Activated T-cell treated with anti-CD3 and anti-CD28 coated beads, Interleukin-2, amount 50 U/mL, for 4 hours (primary cell): ENCODE measurements around the gene PNPLA3. TPM values are rescaled to one million over a fixed set of nuclear protein-coding genes. Genes with fewer than 3 reads are reported as not detected.

Experiments
- ATAC-seq, 2 donors: fragments of 200-7000 bp; cut with Tn5 transposase; one replicate each; pipeline ENCODE4 v1.10.0; 2021
- DNase-seq: peaks from one replicate; pipeline ENCODE4 v3.0.0-alpha.2; 2020
- H3K27me3 Mint-ChIP-seq: one replicate; pipeline ENCODE4 v1.8.0; 2021; ENCODE audit warnings: low read depth, mixed read lengths
- H3K36me3 Mint-ChIP-seq: one replicate; pipeline ENCODE4 v1.8.0; 2022; ENCODE audit warnings: mixed read lengths; ENCODE audit not compliant: insufficient read depth
- H3K4me1 Mint-ChIP-seq: one replicate; pipeline ENCODE4 v1.8.0; 2021; ENCODE audit warnings: low read depth, mixed read lengths
- H3K4me3 Mint-ChIP-seq: one replicate; pipeline ENCODE4 v1.8.0; 2021; ENCODE audit warnings: mild to moderate bottlenecking, moderate library complexity, mixed read lengths
- H3K9me3 Mint-ChIP-seq: one replicate; pipeline ENCODE4 v1.8.0; 2021; ENCODE audit warnings: mixed read lengths
- total RNA-seq, 3 donors: library from RNA; stranded (reverse); gene quantifications; one replicate each; pipeline ENCODE4 v1.2.1, GENCODE V29; 2021

PNPLA3 gene
- total RNA-seq, 3 donors from 2014 or later: 0.30 TPM; not detected in 2

DNA sequence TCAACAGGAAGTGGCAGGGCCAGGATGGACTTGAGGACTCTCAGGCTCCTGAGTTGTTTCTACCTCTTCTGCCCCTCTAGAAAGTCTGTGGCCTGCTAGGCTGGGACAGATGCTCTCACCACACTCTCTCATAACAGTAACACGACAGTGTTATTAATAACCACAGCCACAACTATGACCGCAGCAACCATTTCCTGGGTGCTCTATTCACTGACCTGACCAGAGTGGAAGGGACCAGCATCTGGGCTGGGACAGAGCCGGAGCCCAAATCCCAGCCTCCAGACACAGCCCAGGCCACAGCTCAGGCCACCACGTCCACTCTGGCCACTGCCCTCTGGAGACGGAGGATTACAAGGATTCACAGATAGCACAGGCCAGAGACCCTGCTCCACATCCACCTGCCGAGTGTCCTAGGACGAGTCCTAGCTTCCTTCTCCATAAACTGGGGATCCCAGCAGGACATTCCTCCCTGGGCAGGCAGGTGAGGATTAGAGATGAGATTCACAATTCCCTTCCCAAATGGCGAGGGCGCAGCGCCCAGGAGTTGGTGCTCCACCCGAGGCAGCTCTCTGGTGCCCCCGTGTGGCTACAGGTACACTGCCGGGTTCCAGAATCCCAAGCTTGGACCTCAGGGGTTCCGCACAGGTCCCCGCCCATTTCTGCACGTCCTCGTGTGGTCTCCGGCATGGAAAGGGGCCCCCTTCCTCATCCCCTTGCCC lies 38.8 kb upstream of the PNPLA3 start:
- Mint-ChIP-seq H3K4me1 (peaks cover 2% of the 10 kb centered on the region), H3K9me3 (no peaks in the 10 kb centered on the region), H3K36me3 (no peaks in the 10 kb centered on the region), H3K4me3 (no peak overlapping the region), H3K27me3 (peaks cover 44% of the 10 kb centered on the region)
- no peak for ATAC-seq
- peak; percentile 32 for DNase-seq

DNA sequence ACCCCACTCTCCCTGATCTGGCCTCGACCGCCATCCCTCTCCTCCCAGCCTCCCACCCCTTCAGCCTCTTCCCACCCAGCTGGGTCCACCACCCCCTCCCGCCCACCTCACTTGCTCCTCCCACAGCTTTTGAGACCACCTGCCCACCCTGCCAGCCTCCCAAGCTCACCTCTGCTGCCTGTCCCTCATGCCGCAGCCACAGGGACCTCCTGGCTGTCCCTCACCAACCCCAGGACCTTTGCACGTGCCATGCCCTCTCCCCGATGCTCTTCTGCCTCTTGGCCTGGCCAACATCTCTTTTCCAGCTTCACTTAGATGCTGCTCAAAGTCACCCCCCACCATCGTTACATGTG lies 38.3 kb upstream of the PNPLA3 start:
- no peak for DNase-seq
- H3K27me3 Mint-ChIP-seq: peaks cover 48% of the 10 kb centered on the region
- no peaks in the 10 kb centered on the region for H3K36me3 Mint-ChIP-seq
- H3K9me3 Mint-ChIP-seq: no peaks in the 10 kb centered on the region
- H3K4me1 Mint-ChIP-seq: peaks cover 2% of the 10 kb centered on the region
- no peak for ATAC-seq
- H3K4me3 Mint-ChIP-seq: no peak overlapping the region

DNA sequence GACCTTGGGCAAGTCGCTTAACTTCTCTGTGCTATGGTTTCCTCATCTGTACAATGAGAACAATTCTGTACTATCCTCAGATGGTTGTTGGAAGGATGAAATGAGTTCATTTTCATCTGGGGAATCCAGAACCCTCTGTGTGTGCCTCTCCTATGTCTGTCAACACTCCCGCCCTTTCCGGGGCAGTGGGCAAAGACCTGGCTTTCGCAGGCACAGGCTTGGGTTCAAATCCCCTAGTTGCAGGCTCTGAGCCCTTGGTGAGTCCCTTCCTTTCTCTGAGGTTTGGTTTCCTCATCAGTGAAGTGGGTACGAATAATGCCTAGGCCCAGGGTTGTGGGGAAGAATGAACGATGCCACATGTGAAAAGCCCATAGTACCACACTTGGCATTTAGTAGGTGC lies 37.8 kb upstream of the PNPLA3 start:
- DNase-seq (no peak), ATAC-seq (no peak)
- H3K27me3 Mint-ChIP-seq: peaks cover 49% of the 10 kb centered on the region
- no peaks in the 10 kb centered on the region for H3K36me3 Mint-ChIP-seq
- peaks cover 2% of the 10 kb centered on the region for H3K4me1 Mint-ChIP-seq
- no peak overlapping the region for H3K4me3 Mint-ChIP-seq
- no peaks in the 10 kb centered on the region for H3K9me3 Mint-ChIP-seq

DNA sequence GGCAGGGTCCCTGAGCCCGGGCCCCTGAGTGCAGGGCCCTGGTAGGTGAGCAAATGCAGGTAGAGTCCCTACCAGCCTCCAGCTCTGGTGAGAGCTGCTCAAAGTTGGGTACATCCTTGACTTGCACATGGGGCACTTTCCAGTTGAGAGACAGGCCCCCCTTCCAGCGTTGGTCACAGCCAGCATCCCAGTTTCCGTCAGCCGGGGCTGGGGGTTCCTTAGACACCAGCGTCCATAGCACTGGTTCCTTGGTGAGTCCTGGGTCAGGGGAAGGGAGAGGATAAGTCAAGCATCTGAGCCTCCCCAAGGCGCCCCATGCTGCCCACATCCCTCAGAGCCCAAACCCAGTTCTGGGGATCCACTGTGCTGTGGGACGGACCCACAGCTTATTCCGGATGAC lies 37.4 kb upstream of the PNPLA3 start:
- no peaks in the 10 kb centered on the region for H3K9me3 Mint-ChIP-seq
- no peaks in the 10 kb centered on the region for H3K36me3 Mint-ChIP-seq
- ATAC-seq (no peak), DNase-seq (no peak)
- H3K4me3 Mint-ChIP-seq: no peak overlapping the region
- peaks cover 2% of the 10 kb centered on the region for H3K4me1 Mint-ChIP-seq
- peaks cover 49% of the 10 kb centered on the region for H3K27me3 Mint-ChIP-seq

DNA sequence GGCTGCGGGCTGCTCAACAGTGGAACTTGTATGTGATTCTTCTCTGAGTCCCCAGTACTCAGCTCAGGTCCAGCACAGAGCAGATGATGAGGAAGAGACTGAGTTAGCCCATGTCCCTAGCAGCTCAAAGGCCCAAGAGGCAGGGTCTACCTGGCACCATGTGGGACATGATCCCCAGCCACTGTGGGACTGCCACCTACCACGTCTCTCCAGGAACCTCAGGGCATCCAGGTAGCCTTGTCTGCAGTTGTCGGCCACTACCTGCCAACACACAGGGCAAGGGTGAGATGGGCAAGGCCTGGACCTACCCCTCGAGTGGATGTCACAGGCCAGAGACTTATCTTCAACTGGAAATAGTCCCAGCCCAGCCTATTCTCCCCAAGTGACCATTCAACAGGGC lies 36.2 kb upstream of the PNPLA3 start:
- Mint-ChIP-seq H3K27me3 (peaks cover 57% of the 10 kb centered on the region), H3K4me1 (peaks cover 2% of the 10 kb centered on the region), H3K9me3 (no peaks in the 10 kb centered on the region), H3K4me3 (no peak overlapping the region), H3K36me3 (no peaks in the 10 kb centered on the region)
- DNase-seq (no peak), ATAC-seq (no peak)

GRCh38 chr22:43888740-43889139 lies 34.9 kb upstream of the PNPLA3 start:
- DNase-seq (no peak), ATAC-seq (no peak)
- H3K4me3 Mint-ChIP-seq: no peak overlapping the region
- no peaks in the 10 kb centered on the region for H3K9me3 Mint-ChIP-seq
- no peaks in the 10 kb centered on the region for H3K36me3 Mint-ChIP-seq
- peaks cover 63% of the 10 kb centered on the region for H3K27me3 Mint-ChIP-seq
- peaks cover 2% of the 10 kb centered on the region for H3K4me1 Mint-ChIP-seq

DNA sequence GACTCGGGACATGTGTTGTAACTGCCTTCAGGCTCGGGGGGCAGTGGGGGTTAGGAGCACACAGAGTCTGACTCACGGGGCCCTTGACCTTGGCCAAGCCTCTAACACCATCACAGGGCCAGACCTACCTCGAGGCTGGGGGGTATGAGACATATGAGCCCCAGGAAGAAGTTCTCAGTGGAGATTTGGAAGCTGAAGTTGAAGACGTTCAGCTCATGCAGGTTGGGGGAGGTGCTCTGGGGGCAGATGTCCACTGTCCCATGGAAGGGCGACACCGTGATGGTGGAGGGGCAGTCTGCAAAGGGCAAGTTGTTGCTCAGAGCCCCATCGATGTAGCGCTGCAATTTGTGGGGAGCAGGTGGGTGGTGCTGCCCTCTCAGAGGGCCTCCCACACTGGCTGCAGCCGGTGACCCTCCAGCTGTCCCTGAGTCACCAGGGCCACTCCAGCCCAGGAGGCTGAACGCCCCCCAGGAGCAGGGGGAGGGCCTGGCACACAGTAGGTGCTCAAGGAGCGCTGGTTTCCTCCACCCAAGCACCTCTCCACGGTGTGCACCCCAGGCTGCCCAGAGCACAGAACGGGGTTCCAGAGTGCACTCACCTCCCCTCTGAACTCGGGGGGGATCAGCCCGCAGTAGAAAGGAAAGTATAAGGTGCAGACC lies 34.3 kb upstream of the PNPLA3 start:
- ATAC-seq: no peak
- DNase-seq: no peak
- Mint-ChIP-seq H3K4me3 (no peak overlapping the region), H3K27me3 (peaks cover 66% of the 10 kb centered on the region), H3K9me3 (no peaks in the 10 kb centered on the region), H3K4me1 (peaks cover 2% of the 10 kb centered on the region), H3K36me3 (no peaks in the 10 kb centered on the region)

DNA sequence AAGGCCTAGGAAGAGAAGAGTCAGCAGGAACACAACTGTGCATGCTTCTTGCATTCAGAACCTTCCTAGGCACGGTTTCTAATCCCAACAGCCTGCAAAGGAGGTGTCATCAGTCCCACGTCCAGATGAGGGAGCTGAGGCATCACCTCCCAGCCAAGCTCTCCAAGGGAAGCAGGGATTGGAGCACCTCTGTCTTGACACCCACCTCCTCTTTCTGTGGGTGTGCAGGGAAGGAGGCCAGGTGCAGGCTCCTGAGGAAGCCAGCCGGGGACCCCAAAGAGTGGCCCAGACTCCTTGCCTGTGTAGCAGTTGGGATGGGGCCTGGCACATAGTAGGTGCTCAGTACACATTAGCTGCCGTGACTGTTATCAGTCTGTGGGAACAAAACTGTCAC lies 33.7 kb upstream of the PNPLA3 start:
- Mint-ChIP-seq H3K9me3 (no peaks in the 10 kb centered on the region), H3K36me3 (no peaks in the 10 kb centered on the region), H3K4me3 (no peak overlapping the region), H3K4me1 (no peaks in the 10 kb centered on the region), H3K27me3 (peaks cover 64% of the 10 kb centered on the region)
- ATAC-seq (no peak), DNase-seq (no peak)

DNA sequence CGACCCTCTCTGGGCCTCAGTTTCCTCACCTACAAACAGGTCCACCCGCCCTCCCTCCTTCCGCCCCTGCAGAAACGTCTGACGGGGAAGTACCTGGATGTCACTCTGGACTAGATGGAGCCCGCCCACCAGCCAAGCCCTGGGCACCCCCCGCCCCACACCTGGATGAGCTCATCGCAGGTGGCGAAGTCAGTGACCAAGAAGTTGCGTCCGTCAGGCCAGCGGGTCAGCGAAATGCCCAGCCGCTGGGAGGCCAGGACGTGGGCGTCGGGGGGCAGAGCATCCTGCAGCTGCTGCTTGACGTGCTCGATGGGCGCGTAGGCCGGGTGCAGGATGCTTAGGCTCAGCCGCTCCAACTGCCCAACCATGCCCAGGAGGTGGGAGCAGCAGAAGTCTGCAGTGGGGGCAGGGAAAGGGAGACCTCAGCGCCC lies 32.7 kb upstream of the PNPLA3 start:
- H3K27me3 Mint-ChIP-seq: peaks cover 61% of the 10 kb centered on the region
- H3K9me3 Mint-ChIP-seq: no peaks in the 10 kb centered on the region
- no peak for DNase-seq
- H3K4me3 Mint-ChIP-seq: no peak overlapping the region
- no peaks in the 10 kb centered on the region for H3K4me1 Mint-ChIP-seq
- H3K36me3 Mint-ChIP-seq: no peaks in the 10 kb centered on the region
- ATAC-seq: no peak

DNA sequence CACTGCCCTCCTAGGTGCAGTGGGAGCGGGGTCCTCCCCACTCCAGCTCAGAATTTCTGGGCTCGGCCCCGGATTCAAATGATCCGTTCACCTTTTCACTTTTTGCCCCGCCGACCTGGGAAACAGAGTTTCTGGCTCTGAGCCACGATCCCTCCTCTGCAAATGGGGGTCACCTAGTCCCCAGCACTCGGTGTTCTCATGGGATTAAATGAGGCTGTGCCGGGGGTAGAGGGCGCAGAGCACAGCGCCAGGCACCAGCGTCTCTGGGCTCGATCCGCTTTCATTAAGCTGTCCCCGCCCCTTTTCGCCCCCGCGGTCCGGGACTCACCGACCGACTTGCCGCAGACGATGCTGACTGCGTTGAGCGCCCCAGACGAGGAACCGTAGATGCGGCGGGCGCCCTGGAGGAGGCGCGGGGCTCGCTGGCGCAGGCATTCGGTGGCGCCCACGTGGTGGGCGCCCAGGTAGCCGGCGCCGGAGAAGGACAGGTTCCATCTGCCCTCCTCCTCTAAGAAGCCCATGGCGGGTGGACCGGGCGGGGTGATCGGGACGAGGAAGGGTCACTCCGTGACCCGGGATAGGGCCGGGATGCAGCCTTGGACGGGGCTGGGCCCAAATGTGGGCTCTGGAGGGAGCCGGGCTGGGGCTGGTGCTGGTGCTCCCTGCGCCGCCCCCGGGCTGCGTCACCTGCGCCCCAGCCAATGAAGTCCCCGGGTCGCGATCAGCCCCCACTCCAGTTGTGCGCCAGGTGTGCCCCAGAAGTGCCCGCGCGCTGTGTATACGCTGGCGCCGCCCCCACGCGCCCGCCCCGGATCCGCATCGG lies 32.0 kb upstream of the PNPLA3 start, which contains the start of gene PNPLA5:
PNPLA5 (minus strand) TSS at position 654 of the 823 bp plus-strand sequence; CDS start at position 521, 133 bp downstream.
- H3K36me3 Mint-ChIP-seq: no peaks in the 10 kb centered on the region
- no peaks in the 10 kb centered on the region for H3K4me1 Mint-ChIP-seq
- peaks cover 61% of the 10 kb centered on the region for H3K27me3 Mint-ChIP-seq
- ATAC-seq (peak; percentile 54 to 58), DNase-seq (no peak)
- H3K9me3 Mint-ChIP-seq: no peaks in the 10 kb centered on the region
- no peak within 1 kb of the TSS for H3K4me3 Mint-ChIP-seq

- no peak overlapping the region for H3K4me3 Mint-ChIP-seq
- no peaks in the 10 kb centered on the region for H3K4me1 Mint-ChIP-seq
- H3K27me3 Mint-ChIP-seq: peaks cover 55% of the 10 kb centered on the region
- no peak for ATAC-seq
- H3K36me3 Mint-ChIP-seq: no peaks in the 10 kb centered on the region
- no peak for DNase-seq
- no peaks in the 10 kb centered on the region for H3K9me3 Mint-ChIP-seq
Observed at GRCh38 chr22:43892183-43892894, 31.3 kb upstream of the PNPLA3 start.

GRCh38 chr22:43893266-43893665 lies 30.3 kb upstream of the PNPLA3 start:
- no peak for DNase-seq
- no peak for ATAC-seq
- Mint-ChIP-seq H3K4me1 (no peaks in the 10 kb centered on the region), H3K9me3 (no peaks in the 10 kb centered on the region), H3K27me3 (peaks cover 52% of the 10 kb centered on the region), H3K36me3 (no peaks in the 10 kb centered on the region), H3K4me3 (no peak overlapping the region)

GRCh38 chr22:43894122-43894521 lies 29.5 kb upstream of the PNPLA3 start:
- H3K4me1 Mint-ChIP-seq: no peaks in the 10 kb centered on the region
- no peaks in the 10 kb centered on the region for H3K9me3 Mint-ChIP-seq
- no peak for ATAC-seq
- H3K4me3 Mint-ChIP-seq: no peak overlapping the region
- peaks cover 46% of the 10 kb centered on the region for H3K27me3 Mint-ChIP-seq
- DNase-seq: no peak
- H3K36me3 Mint-ChIP-seq: no peaks in the 10 kb centered on the region

DNA sequence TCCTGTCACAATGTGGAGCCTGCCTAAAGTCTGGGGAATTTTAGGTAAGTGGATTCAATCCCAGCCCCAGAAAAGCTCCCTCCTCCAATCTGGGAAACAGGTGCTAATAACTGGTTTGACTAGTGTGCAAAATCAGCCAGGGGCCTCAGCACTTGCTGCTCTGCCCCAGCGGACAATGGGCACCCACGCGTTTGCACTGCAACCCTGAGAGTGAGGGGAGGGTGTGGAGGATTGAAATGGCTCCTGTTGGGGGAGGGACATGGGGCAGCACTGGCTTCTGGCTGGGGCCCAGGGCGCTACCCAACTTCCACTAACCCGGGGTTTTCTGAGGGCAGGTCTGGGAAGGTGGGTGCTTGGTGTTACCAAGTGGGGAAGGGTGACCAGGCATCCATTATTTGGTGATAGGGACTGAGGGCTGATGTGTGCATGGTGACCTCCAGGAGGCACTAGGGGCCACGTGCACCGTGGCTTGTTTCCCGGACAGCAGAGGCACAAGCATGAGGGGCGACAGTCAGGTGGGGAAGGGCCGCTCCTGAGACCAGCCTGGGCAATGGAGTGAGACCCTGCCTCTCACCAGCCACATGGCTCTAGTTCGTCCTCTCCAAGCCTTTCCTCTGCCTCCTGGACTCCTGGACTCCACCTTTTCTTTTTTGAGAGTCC lies 27.5 kb upstream of the PNPLA3 start:
- Mint-ChIP-seq H3K4me1 (no peaks in the 10 kb centered on the region), H3K9me3 (no peaks in the 10 kb centered on the region), H3K27me3 (peaks cover 28% of the 10 kb centered on the region), H3K36me3 (no peaks in the 10 kb centered on the region), H3K4me3 (no peak overlapping the region)
- DNase-seq (no peak), ATAC-seq (no peak)
